ENCODE data around the gene CCDC148.

GRCh38 chr2:158459161-158460003, 2.8 kb upstream of the CCDC148 start:
- TF ChIP-seq, protein P1, sequence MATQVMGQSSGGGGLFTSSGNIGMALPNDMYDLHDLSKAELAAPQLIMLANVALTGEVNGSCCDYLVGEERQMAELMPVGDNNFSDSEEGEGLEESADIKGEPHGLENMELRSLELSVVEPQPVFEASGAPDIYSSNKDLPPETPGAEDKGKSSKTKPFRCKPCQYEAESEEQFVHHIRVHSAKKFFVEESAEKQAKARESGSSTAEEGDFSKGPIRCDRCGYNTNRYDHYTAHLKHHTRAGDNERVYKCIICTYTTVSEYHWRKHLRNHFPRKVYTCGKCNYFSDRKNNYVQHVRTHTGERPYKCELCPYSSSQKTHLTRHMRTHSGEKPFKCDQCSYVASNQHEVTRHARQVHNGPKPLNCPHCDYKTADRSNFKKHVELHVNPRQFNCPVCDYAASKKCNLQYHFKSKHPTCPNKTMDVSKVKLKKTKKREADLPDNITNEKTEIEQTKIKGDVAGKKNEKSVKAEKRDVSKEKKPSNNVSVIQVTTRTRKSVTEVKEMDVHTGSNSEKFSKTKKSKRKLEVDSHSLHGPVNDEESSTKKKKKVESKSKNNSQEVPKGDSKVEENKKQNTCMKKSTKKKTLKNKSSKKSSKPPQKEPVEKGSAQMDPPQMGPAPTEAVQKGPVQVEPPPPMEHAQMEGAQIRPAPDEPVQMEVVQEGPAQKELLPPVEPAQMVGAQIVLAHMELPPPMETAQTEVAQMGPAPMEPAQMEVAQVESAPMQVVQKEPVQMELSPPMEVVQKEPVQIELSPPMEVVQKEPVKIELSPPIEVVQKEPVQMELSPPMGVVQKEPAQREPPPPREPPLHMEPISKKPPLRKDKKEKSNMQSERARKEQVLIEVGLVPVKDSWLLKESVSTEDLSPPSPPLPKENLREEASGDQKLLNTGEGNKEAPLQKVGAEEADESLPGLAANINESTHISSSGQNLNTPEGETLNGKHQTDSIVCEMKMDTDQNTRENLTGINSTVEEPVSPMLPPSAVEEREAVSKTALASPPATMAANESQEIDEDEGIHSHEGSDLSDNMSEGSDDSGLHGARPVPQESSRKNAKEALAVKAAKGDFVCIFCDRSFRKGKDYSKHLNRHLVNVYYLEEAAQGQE (IDR thresholded peaks at IDR 0.05; ENCODE audit: insufficient read depth in 1 of 2, low read depth in 2 of 2, low read length in 2 of 2): no peak
- TF ChIP-seq POLR2AphosphoS5 (IDR thresholded peaks at IDR 0.05; ENCODE audit: low read depth, low read length): no peak
